HG03196 (cell line): ENCODE results near the gene VPS36.
"Not testable (repeated sequence)": the region's sequence is repeated elsewhere in the genome, so short reads cannot be mapped to it uniquely, and the experiment has no call there.

Source experiments
- ATAC-seq: cut with Tn5 transposase; IDR thresholded peaks from one replicate; pipeline ENCODE4 v1.9.1; 2021; ENCODE audit not compliant: unreplicated experiment

Gene VPS36

GRCh38 chr13:52450012-52450792 is at the start of gene VPS36:
Gene VPS36, minus strand, starts transcription at chr13:52450634. Its CDS starts 40 bp downstream, at chr13:52450594.
- peak; percentile 72 for ATAC-seq

- ATAC-seq: not testable (repeated sequence)
Observed at GRCh38 chr13:52497979-52498378, 47.5 kb upstream of the VPS36 start.

GRCh38 chr13:52494241-52494640 is 43.8 kb upstream of the VPS36 start:
- ATAC-seq: not testable (repeated sequence)

- not testable (repeated sequence) for ATAC-seq
Observed at GRCh38 chr13:52491015-52491414, 40.6 kb upstream of the VPS36 start.

GRCh38 chr13:52488763-52489162 is 38.3 kb upstream of the VPS36 start:
- ATAC-seq: not testable (repeated sequence)

- ATAC-seq: not testable (repeated sequence)
Observed at GRCh38 chr13:52487078-52487477, 36.6 kb upstream of the VPS36 start.

- not testable (repeated sequence) for ATAC-seq
Observed at GRCh38 chr13:52480677-52481428, 30.4 kb upstream of the VPS36 start.

- not testable (repeated sequence) for ATAC-seq
Observed at GRCh38 chr13:52468487-52468886, 18.1 kb upstream of the VPS36 start.

- ATAC-seq: no peak
Observed at GRCh38 chr13:52463526-52463925, 13.1 kb upstream of the VPS36 start.

- no peak for ATAC-seq
Observed at GRCh38 chr13:52461265-52461664, 10.8 kb upstream of the VPS36 start.

GRCh38 chr13:52459668-52460067 is 9.2 kb upstream of the VPS36 start:
- ATAC-seq: no peak

GRCh38 chr13:52455677-52456041 is 5.2 kb upstream of the VPS36 start:
- ATAC-seq: peak; percentile 33

GRCh38 chr13:52454820-52455676 is 4.6 kb upstream of the VPS36 start, which contains the start of gene CKAP2:
Gene CKAP2, plus strand, starts transcription at chr13:52455478. Its CDS starts 79 bp downstream, at chr13:52455557.
- ATAC-seq: peak; percentile 78

- ATAC-seq: peak; percentile 20
Observed at GRCh38 chr13:52454459-52454819, 4.0 kb upstream of the VPS36 start.

- ATAC-seq: no peak
Observed at GRCh38 chr13:52452470-52452869, 2.0 kb upstream of the VPS36 start.

- no peak for ATAC-seq
Observed at GRCh38 chr13:52451135-52451804, 836 bp upstream of the VPS36 start.

- ATAC-seq: no peak
Observed at GRCh38 chr13:52450793-52451116, 321 bp upstream of the VPS36 start.

GRCh38 chr13:52449331-52450011 is 963 bp downstream of the VPS36 start:
- no peak for ATAC-seq

- no peak for ATAC-seq
Observed at GRCh38 chr13:52447815-52448552, 2.5 kb downstream of the VPS36 start.

- ATAC-seq: no peak
Observed at GRCh38 chr13:52447354-52447753, 3.1 kb downstream of the VPS36 start.
